Measurements from ENCODE around the gene IMPDH1.

DNA sequence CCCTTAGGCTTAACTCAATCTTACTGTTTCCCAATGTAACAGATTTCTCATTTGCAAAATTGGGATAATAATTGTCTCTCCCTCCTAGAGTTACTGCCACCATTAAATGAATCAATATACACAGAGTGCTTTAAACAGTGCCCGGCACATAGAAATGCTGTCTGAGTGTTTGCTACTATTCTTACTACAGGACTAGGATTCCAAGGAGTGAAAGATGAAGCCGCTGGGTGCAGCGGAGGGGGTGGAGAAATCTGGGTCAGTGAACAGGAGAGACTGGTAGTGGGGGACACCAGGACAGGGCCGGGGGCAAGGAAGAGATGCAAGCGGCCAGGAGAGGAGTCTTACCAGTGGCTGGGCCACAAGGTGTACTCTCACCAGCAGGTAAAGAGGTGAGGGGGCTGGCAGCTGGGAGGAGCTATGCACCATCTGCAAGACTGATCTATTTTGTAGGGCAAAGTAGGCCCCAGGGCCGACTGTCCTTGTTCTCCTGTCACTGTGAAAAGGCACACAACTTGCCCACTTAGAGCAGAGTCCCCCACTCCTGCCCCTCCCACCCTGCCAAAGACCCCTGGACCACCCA, 29.8 kb downstream of the IMPDH1 start:
- TF ChIP-seq POLR2A (IDR thresholded peaks at IDR 0.05), result no peak
- TF ChIP-seq, protein P1, sequence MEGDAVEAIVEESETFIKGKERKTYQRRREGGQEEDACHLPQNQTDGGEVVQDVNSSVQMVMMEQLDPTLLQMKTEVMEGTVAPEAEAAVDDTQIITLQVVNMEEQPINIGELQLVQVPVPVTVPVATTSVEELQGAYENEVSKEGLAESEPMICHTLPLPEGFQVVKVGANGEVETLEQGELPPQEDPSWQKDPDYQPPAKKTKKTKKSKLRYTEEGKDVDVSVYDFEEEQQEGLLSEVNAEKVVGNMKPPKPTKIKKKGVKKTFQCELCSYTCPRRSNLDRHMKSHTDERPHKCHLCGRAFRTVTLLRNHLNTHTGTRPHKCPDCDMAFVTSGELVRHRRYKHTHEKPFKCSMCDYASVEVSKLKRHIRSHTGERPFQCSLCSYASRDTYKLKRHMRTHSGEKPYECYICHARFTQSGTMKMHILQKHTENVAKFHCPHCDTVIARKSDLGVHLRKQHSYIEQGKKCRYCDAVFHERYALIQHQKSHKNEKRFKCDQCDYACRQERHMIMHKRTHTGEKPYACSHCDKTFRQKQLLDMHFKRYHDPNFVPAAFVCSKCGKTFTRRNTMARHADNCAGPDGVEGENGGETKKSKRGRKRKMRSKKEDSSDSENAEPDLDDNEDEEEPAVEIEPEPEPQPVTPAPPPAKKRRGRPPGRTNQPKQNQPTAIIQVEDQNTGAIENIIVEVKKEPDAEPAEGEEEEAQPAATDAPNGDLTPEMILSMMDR (IDR thresholded peaks at IDR 0.05), result no peak
